ENCODE data around the gene C16orf92.

DNA sequence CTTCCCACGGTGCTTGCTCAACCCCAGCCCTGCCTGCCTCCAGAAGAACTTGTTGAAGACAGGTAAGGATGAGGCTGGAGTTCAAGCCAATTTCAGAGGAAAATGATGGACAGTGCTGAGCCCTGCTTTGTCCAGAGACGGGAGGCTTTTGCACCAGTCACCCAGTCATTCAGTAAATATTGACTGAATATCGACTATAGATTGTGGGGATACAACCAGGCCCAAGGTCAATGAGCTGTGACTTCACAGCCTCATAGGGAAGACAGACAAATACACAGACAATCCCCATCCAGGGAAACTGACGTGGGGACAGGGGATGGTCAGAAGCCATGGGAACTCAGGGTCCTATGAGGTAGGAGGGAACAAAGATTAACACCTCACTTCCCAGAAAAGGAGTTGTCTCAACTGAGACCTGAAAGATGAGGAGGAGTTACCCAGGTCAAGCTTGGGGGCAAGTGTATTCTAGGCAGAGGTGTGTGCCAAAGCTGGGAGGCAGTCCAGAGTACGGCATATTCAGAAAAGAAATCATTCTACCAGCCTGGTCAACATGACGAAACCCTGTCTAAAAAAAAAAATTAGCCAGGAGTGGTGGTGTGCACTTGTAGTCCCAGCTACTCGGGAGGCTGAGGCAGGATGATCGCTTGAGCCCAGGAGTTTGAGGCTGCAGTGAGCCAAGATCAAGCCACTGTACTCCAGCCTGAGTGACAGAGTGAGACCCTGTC is 6.3 kb upstream of the C16orf92 start:
- TF ChIP-seq, protein P1, sequence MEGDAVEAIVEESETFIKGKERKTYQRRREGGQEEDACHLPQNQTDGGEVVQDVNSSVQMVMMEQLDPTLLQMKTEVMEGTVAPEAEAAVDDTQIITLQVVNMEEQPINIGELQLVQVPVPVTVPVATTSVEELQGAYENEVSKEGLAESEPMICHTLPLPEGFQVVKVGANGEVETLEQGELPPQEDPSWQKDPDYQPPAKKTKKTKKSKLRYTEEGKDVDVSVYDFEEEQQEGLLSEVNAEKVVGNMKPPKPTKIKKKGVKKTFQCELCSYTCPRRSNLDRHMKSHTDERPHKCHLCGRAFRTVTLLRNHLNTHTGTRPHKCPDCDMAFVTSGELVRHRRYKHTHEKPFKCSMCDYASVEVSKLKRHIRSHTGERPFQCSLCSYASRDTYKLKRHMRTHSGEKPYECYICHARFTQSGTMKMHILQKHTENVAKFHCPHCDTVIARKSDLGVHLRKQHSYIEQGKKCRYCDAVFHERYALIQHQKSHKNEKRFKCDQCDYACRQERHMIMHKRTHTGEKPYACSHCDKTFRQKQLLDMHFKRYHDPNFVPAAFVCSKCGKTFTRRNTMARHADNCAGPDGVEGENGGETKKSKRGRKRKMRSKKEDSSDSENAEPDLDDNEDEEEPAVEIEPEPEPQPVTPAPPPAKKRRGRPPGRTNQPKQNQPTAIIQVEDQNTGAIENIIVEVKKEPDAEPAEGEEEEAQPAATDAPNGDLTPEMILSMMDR (IDR thresholded peaks at IDR 0.05; ENCODE audit: insufficient read depth, low read length), result no peak
- TF ChIP-seq POLR2AphosphoS5 (IDR thresholded peaks at IDR 0.05; ENCODE audit: low read depth), result no peak

All from HL-60 (cell line).